Tibial nerve (tissue), 4 donors: ENCODE data around the gene DUSP7. TPM values are rescaled to one million over a fixed set of nuclear protein-coding genes. Genes with fewer than 3 reads are reported as not detected.

Experiments
- DNase-seq, 2 donors: peaks; one replicate each; pipeline ENCODE4 v3.0.0-alpha.2; 2019; ENCODE audit warnings: low spot score in 2 of 2
- H3K27ac ChIP-seq, 4 donors: fragments of 200-600 bp; sonication (generic) in 3 of 4; one replicate each; pipeline ENCODE4 v1.5.1; 2017 to 2019; ENCODE audit warnings: mild to moderate bottlenecking in 1 of 4
- H3K27me3 ChIP-seq, 2 donors: fragments of 200-600 bp; sonication (generic) in 1 of 2; one replicate each; pipeline versions ENCODE4 v1.5.1 to v1.6.0; 2017 to 2019
- H3K36me3 ChIP-seq, 3 donors: fragments of 200-600 bp; sonication (generic); one replicate each; pipeline ENCODE4 v1.5.1; 2018 to 2019
- H3K4me1 ChIP-seq, 4 donors: fragments of 200-600 bp; sonication (generic) in 3 of 4; one replicate each; pipeline ENCODE4 v1.5.1; 2017 to 2019
- H3K4me3 ChIP-seq, 4 donors: fragments of 200-600 bp; sonication (generic) in 3 of 4; one replicate each; pipeline ENCODE4 v1.5.1; 2017 to 2019; ENCODE audit warnings: mild to moderate bottlenecking in 1 of 4, moderate library complexity in 1 of 4
- H3K9me3 ChIP-seq, 4 donors: fragments of 200-600 bp; sonication (generic) in 3 of 4; one replicate each; pipeline ENCODE4 v1.5.1; 2017 to 2019
- CTCF ChIP-seq, 5 experiments: fragments of 200-600 bp in 3 of 5; fragments of 450-650 bp in 2 of 5; sonication (generic) in 3 of 5; IDR thresholded peaks; one replicate each; pipeline ENCODE4 v1.5.1; 2016 to 2019; ENCODE audit warnings: antibody characterized with exemption in 5 of 5, mild to moderate bottlenecking in 3 of 5, moderate library complexity in 2 of 5
- EP300 ChIP-seq, 2 donors: sonication (generic); formaldehyde crosslinking; IDR thresholded peaks; one replicate each; pipeline ENCODE4 v1.6.1; 2017; ENCODE audit warnings: antibody characterized with exemption in 2 of 2, mild to moderate bottlenecking in 1 of 2
- POLR2A ChIP-seq, 2 donors: fragments of 450-650 bp; IDR thresholded peaks; one replicate each; pipeline ENCODE4 v1.6.1; 2017; ENCODE audit warnings: antibody characterized with exemption in 2 of 2, mild to moderate bottlenecking in 2 of 2, moderate library complexity in 2 of 2
- WGBS, 2 donors: methylation state at CpG; one replicate each; pipeline ENCODE4 v1.1.5; 2018; 5-methylcytosine and 5-hydroxymethylcytosine counted together
- total RNA-seq, 4 donors: library from RNA; depleted of rRNA; stranded (reverse); fragments of >200 nt; gene quantifications; one replicate each; pipeline ENCODE4 v1.1.0, GENCODE V29; 2016

DUSP7 gene
- total RNA-seq, 4 donors from 2014 or later = 8.1 to 15.0 (median 11.5) TPM

GRCh38 chr3:52025453-52025852 lies 30.9 kb downstream of the DUSP7 start:
- Histone ChIP-seq H3K27me3 (no peaks in the 10 kb centered on the region), H3K4me1 (peaks cover 0 to 69% (median 29%) of the 10 kb centered on the region in 4 donors), H3K27ac (peak overlapping the region in 2 of 4 donors; percentile 41 to 45), H3K36me3 (no peaks in the 10 kb centered on the region), H3K4me3 (no peak overlapping the region), H3K9me3 (no peaks in the 10 kb centered on the region)
- DNase-seq = no peak
- 73 to 86% methylated on average over 7 of the region's 7 CpGs for WGBS, 2 donors
- no peak for TF ChIP-seq POLR2A (IDR thresholded peaks at IDR 0.05)
- TF ChIP-seq EP300 (IDR thresholded peaks at IDR 0.05) = no peak
- no peak for TF ChIP-seq CTCF (IDR thresholded peaks at IDR 0.05)

DNA sequence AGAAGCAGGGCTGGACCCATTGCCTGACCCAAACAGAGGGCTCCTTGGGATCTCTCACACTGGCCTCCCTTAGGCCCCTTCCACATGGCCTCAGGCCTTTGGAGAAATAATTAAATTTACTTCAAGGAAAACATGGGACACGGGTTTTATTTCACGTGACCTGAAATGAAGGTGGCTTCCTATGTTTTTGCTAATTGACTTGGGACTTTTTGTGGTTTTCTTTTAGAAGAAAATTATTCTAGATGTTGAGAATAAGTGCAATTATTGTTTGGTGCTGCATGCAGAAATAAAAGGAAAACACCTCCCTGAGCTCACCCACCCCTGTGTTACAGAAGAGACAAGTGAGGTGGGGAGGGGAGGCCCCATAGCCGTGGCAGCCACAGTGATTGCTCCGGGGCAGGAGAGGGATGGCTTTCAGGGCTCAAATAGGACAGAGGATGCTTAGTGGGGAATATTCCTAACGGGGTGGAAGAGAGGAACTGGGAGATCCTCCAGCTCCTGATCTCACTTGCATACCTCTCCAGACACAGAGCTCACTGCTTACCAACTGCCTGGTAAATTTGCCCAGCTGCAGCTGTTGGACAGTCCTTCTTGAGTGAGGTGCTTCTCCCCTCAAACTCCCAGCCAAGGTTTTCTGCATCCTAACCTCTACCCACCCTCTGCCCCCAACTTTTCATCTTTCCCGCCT lies 31.5 kb downstream of the DUSP7 start:
- no peak for TF ChIP-seq POLR2A (IDR thresholded peaks at IDR 0.05)
- no peak for TF ChIP-seq CTCF (IDR thresholded peaks at IDR 0.05)
- H3K36me3 ChIP-seq = no peaks in the 10 kb centered on the region
- H3K9me3 ChIP-seq = no peaks in the 10 kb centered on the region
- H3K27ac ChIP-seq = peak overlapping the region in 2 of 4 donors; percentile 45 to 88
- no peaks in the 10 kb centered on the region for H3K27me3 ChIP-seq
- no peak overlapping the region for H3K4me3 ChIP-seq
- no peak for DNase-seq
- H3K4me1 ChIP-seq = peaks cover 0 to 75% (median 32%) of the 10 kb centered on the region in 4 donors
- 60 to 67% methylated on average over 6 of the region's 6 CpGs for WGBS, 2 donors

DNA sequence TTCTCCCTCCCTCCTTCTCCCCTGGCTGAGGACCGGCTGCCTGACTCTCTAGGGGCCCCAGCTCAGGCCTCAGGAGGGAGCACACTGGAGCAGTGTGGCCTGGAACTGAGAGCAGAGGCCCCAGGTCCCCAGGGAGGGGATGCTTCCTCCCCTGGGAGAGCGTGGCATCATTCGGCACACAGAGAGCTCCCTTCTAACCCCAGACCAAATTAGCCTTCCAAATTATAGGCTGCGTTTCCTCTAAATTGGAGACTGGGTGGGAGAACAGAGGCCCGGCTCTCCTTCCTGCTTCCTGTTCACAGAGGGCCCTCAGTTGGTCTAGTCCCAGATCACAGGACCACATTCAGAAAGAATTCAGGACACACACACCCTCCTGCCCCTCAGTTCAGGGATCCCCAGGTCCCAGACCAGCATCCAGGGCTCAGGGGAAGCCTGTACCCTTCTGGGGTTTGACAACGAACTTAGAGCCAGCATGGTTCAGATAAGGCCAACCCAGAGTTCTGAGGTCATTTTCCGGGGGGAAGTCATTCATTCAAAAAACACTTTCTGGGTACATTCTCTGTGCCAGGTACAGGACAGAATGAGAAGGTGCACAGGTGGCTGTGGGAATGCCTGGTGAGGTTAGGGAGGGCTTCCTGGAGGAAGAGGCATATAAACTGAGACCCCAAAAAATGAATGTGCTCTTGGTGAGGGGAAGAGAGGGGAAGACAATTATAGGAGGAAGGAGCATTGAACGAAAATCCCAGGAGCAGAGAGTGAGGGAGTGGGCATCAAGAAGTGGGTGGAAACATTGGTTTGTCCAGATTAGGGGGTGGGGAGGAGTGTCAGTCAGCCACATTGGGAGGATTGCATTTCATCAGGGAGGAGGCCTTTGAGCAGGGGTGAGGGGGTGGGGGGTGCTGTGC lies 32.3 kb downstream of the DUSP7 start:
- Histone ChIP-seq H3K27ac (peak overlapping the region in 2 of 4 donors; percentile 81 to 88), H3K36me3 (no peaks in the 10 kb centered on the region), H3K4me1 (peaks cover 0 to 78% (median 29%) of the 10 kb centered on the region in 4 donors), H3K4me3 (no peak overlapping the region), H3K9me3 (no peaks in the 10 kb centered on the region), H3K27me3 (no peaks in the 10 kb centered on the region)
- TF ChIP-seq EP300 (IDR thresholded peaks at IDR 0.05) (no peak), CTCF (IDR thresholded peaks at IDR 0.05) (no peak), POLR2A (IDR thresholded peaks at IDR 0.05) (no peak)
- no peak for DNase-seq
- 61 to 69% methylated on average over 7 to 8 of the region's 8 CpGs for WGBS, 2 donors

DNA sequence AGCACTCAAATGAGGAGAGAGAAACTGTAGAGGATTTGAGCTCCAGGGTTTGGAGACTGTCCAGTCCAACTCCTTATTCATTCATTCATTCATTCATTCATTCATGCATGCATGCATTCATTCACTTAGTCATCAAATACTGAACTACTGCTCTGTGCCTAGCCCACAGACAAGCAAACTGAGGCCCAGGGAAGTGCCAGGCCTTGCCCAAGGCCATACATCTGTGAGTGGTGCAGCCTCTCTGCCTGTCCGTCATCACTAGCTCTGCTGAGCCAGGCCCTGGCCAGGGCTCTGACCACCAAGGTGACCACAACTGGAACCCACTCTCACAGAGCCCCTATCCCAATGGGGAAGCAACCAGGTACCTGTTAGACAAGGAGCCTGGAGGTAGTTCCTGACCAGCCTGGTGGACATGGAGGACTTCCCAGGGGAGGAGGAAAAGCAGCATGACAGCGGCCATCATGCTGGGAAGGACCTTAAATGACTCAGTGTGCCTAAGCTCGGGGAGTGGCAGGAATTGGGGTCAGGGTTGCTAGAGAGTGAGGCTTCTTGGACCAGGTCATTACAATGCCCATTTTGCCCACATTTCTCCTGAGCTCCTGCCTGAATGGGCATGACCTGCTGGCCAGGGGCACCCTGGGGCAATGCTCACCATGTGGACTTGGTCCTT lies 33.1 kb downstream of the DUSP7 start:
- no peaks in the 10 kb centered on the region for H3K9me3 ChIP-seq
- H3K27ac ChIP-seq = peak overlapping the region in 2 of 4 donors; percentile 88 to 94
- 82 to 88% methylated on average over 3 of the region's 3 CpGs for WGBS, 2 donors
- TF ChIP-seq EP300 (IDR thresholded peaks at IDR 0.05) (no peak), POLR2A (IDR thresholded peaks at IDR 0.05) (no peak), CTCF (IDR thresholded peaks at IDR 0.05) (no peak)
- H3K4me3 ChIP-seq = no peak overlapping the region
- H3K36me3 ChIP-seq = no peaks in the 10 kb centered on the region
- peaks cover 0 to 76% (median 31%) of the 10 kb centered on the region in 4 donors for H3K4me1 ChIP-seq
- no peak for DNase-seq
- no peaks in the 10 kb centered on the region for H3K27me3 ChIP-seq
